RWPE2 (cell line): Measurements from ENCODE around the gene PARP4.

ENCODE experiments used
- ATAC-seq: fragments of 200-7000 bp; cut with Tn5 transposase; 3 replicates; pipeline ENCODE4 v1.9.1; 2021; ENCODE audit warnings: low read depth
- DNase-seq: peaks from one replicate; pipeline ENCODE4 v3.0.0-alpha.2; 2020; ENCODE audit warnings: low spot score
- H3K27ac ChIP-seq: fragments of 450-650 bp; 2 replicates; pipeline ENCODE4 v1.5.1; 2017; ENCODE audit warnings: mild to moderate bottlenecking; ENCODE audit not compliant: poor library complexity, severe bottlenecking
- H3K27me3 ChIP-seq: fragments of 250-450 bp; sonication (Bioruptor Pico); 2 replicates; pipeline ENCODE4 v1.5.1; 2021; ENCODE audit warnings: mild to moderate bottlenecking, moderate library complexity; ENCODE audit not compliant: insufficient read depth, poor library complexity, severe bottlenecking
- H3K36me3 ChIP-seq: fragments of 250-450 bp; sonication (Bioruptor Pico); 2 replicates; pipeline ENCODE4 v1.5.1; 2020; ENCODE audit warnings: low read depth, mild to moderate bottlenecking, moderate library complexity
- H3K4me1 ChIP-seq: fragments of 250-450 bp; sonication (Bioruptor Pico); 2 replicates; pipeline ENCODE4 v1.5.1; 2021; ENCODE audit warnings: mild to moderate bottlenecking, moderate library complexity; ENCODE audit not compliant: insufficient read depth, poor library complexity, severe bottlenecking
- H3K4me3 ChIP-seq: fragments of 250-450 bp; sonication (Bioruptor Pico); 2 replicates; pipeline ENCODE4 v1.5.1; 2021; ENCODE audit warnings: mild to moderate bottlenecking, moderate library complexity; ENCODE audit not compliant: severe bottlenecking
- H3K9me3 ChIP-seq: fragments of 250-450 bp; sonication (Bioruptor Pico); 2 replicates; pipeline ENCODE4 v1.5.1; 2021; ENCODE audit warnings: mild to moderate bottlenecking, moderate library complexity; ENCODE audit not compliant: severe bottlenecking
- TF ChIP-seq, protein P1 (sequence below): fragments of 450-650 bp; IDR thresholded peaks from one replicate; pipeline ENCODE4 v1.5.1; 2017; ENCODE audit warnings: mild to moderate bottlenecking, moderate library complexity; ENCODE audit not compliant: poor library complexity, severe bottlenecking

Gene PARP4

DNA sequence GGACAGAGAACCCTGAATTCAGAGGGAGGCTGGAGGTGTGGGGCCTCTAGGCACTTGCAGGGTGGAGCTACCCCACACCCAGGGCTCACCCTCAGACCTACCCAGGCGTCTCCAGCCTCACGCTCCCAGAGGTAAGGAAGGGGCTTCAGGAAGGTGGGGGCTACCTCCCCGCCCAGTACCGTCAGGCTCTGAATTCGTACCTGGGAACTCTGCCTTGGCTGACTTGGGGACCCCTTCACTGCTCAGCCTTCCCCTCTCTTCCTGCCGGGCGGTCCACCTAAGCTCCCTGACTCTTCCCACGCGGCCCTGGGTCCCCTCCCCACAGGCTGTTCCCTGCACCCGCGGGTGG is 28.5 kb upstream of the PARP4 start:
- no peak for DNase-seq
- Histone ChIP-seq H3K36me3 (no peaks in the 10 kb centered on the region), H3K9me3 (no peaks in the 10 kb centered on the region), H3K27ac (no peak overlapping the region), H3K27me3 (peaks cover 25% of the 10 kb centered on the region), H3K4me1 (no peaks in the 10 kb centered on the region), H3K4me3 (peak overlapping the region; percentile 14)
- ATAC-seq, result 0 out of 3 replicates have a peak, but pooled peaks have one; percentile 21
- TF ChIP-seq, protein P1, sequence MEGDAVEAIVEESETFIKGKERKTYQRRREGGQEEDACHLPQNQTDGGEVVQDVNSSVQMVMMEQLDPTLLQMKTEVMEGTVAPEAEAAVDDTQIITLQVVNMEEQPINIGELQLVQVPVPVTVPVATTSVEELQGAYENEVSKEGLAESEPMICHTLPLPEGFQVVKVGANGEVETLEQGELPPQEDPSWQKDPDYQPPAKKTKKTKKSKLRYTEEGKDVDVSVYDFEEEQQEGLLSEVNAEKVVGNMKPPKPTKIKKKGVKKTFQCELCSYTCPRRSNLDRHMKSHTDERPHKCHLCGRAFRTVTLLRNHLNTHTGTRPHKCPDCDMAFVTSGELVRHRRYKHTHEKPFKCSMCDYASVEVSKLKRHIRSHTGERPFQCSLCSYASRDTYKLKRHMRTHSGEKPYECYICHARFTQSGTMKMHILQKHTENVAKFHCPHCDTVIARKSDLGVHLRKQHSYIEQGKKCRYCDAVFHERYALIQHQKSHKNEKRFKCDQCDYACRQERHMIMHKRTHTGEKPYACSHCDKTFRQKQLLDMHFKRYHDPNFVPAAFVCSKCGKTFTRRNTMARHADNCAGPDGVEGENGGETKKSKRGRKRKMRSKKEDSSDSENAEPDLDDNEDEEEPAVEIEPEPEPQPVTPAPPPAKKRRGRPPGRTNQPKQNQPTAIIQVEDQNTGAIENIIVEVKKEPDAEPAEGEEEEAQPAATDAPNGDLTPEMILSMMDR, result no peak

GRCh38 chr13:24540236-24541126 is 27.9 kb upstream of the PARP4 start:
- ATAC-seq, result peak; percentile 50; the same call in 2 of the 3 replicates
- no peaks in the 10 kb centered on the region for H3K36me3 ChIP-seq
- no peak overlapping the region for H3K4me3 ChIP-seq
- DNase-seq, result no peak
- peaks cover 25% of the 10 kb centered on the region for H3K27me3 ChIP-seq
- H3K27ac ChIP-seq, result no peak overlapping the region
- no peaks in the 10 kb centered on the region for H3K4me1 ChIP-seq
- TF ChIP-seq, protein P1, result no peak
- no peaks in the 10 kb centered on the region for H3K9me3 ChIP-seq

- Histone ChIP-seq H3K27me3 (peaks cover 25% of the 10 kb centered on the region), H3K27ac (no peak overlapping the region), H3K4me1 (no peaks in the 10 kb centered on the region), H3K36me3 (no peaks in the 10 kb centered on the region), H3K4me3 (no peak overlapping the region), H3K9me3 (no peaks in the 10 kb centered on the region)
- DNase-seq (no peak), ATAC-seq (no peak)
- TF ChIP-seq, protein P1, result no peak
Measured at GRCh38 chr13:24539500-24540165, 27.1 kb upstream of the PARP4 start.

DNA sequence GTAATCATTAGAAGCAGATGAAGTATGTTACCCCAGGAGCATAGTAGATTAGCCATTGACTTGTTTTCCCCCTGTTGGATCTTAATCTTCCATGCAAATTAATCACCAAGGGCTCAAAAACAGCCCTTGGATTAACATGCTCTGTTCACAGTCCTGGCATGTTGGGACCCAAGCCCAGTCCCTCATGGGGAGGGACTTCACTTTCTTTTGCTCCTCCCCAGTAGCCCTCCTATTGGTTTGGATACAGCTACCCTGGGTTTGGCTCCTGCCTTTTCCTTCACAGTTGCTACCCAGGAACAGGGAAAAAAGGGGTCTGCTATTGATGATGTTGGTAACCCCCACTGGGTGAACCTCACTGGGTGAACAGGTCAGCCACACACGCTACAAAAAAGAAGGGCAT is 16.9 kb upstream of the PARP4 start:
- Histone ChIP-seq H3K4me1 (no peaks in the 10 kb centered on the region), H3K9me3 (no peaks in the 10 kb centered on the region), H3K36me3 (no peaks in the 10 kb centered on the region), H3K27ac (no peak overlapping the region), H3K4me3 (no peak overlapping the region), H3K27me3 (no peaks in the 10 kb centered on the region)
- DNase-seq, result no peak
- TF ChIP-seq, protein P1, result no peak
- no peak for ATAC-seq
